ENCODE results near the gene TNRC18. TPM values are rescaled to one million over a fixed set of nuclear protein-coding genes. Genes with fewer than 3 reads are reported as not detected.

TNRC18 gene
- total and polyA plus RNA-seq, 2 donors (not counting 1 experiment from before 2014, with no cell fraction given): 17.8 to 75.0 TPM

DNA sequence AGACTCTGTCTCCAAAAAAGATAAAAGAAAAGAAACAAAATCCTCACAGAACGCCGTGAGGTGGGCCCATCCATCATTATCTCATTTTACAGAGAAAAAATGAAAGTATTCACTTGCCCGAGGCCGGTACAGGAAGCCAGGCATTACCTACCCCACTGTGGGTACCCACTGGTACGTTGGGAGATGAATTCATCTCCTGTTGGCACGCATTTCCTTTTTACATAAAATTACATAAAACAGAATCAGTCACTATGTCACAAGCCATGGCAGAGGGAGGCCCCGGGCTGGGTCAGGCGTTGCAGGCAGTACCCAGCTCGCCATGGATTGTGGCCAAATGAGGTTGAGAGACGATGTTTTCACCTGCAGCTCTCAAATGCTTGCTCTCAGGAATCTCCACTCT is 38.6 kb upstream of the TNRC18 start:
- Mint-ChIP-seq H3K27me3 (peaks cover 3% of the 10 kb centered on the region), H3K9me3 (ENCODE audit: insufficient read depth) (no peaks in the 10 kb centered on the region), H3K4me1 (peaks cover 3% of the 10 kb centered on the region), H3K4me3 (no peak overlapping the region), H3K27ac (no peak overlapping the region)
- no peak overlapping the region for H2AFZ ChIP-seq (ENCODE audit: insufficient read depth, low read depth, low read length, poor library complexity, severe bottlenecking)
- ATAC-seq (ENCODE audit: low read depth) (no peak), DNase-seq (no peak)
- H3K79me2 ChIP-seq (ENCODE audit: control insufficient read depth, insufficient read depth, low read length): no peaks in the 10 kb centered on the region
- H4K20me1 ChIP-seq (ENCODE audit: control insufficient read depth, insufficient read depth, low read length, poor library complexity, severe bottlenecking): no peaks in the 10 kb centered on the region
- H3K36me3 ChIP-seq (replicated peaks in 1 of 2; ENCODE audit: control extremely low read depth in 1 of 2, control insufficient read depth in 1 of 2, extremely low read depth in 1 of 2, insufficient read depth in 2 of 2, low read length in 1 of 2): no peaks in the 10 kb centered on the region
- H3K9ac ChIP-seq (ENCODE audit: low read length): no peak overlapping the region
- no peak overlapping the region for H3K4me2 ChIP-seq (replicated peaks; ENCODE audit: low read depth, low read length, poor library complexity, severe bottlenecking)
- peaks cover 0 to 6% (median 1%) of the 10 kb centered on the region in 3 donors for H3K9me3 ChIP-seq (ENCODE audit: control extremely low read depth in 1 of 3, control insufficient read depth in 2 of 3, insufficient read depth in 1 of 3, low read length in 2 of 3)
- no peak overlapping the region for H3K4me3 ChIP-seq (ENCODE audit: control extremely low read depth in 1 of 5, extremely low read depth in 1 of 5, insufficient read depth in 1 of 5, low read depth in 2 of 5, low read length in 4 of 5)
- H3K4me1 ChIP-seq (ENCODE audit: control insufficient read depth in 2 of 2, insufficient read depth in 2 of 2, low read length in 2 of 2): peaks cover 7 to 8% of the 10 kb centered on the region in 2 donors
- ChIA-PET POLR2A (interaction anchor here (0.6 kb wide), 1 partner anchor 373 kb away, joined by 8 read pairs; no protein-coding TSS in a partner anchor), CTCF (no interaction called here)
- WGBS (ENCODE audit: insufficient coverage): 30% methylated on average over 7 of the region's 10 CpGs
- peaks cover 0 to 9% (median 0%) of the 10 kb centered on the region in 4 experiments for H3K27me3 ChIP-seq (replicated peaks in 1 of 4; ENCODE audit: control extremely low read depth in 1 of 4, control insufficient read depth in 3 of 4, insufficient read depth in 4 of 4, low read length in 3 of 4)
- H3K27ac ChIP-seq (ENCODE audit: low read length in 2 of 2): no peak overlapping the region
- intact Hi-C loops (cut with micrococcal nuclease): no loop called here
- TF ChIP-seq, protein P1, sequence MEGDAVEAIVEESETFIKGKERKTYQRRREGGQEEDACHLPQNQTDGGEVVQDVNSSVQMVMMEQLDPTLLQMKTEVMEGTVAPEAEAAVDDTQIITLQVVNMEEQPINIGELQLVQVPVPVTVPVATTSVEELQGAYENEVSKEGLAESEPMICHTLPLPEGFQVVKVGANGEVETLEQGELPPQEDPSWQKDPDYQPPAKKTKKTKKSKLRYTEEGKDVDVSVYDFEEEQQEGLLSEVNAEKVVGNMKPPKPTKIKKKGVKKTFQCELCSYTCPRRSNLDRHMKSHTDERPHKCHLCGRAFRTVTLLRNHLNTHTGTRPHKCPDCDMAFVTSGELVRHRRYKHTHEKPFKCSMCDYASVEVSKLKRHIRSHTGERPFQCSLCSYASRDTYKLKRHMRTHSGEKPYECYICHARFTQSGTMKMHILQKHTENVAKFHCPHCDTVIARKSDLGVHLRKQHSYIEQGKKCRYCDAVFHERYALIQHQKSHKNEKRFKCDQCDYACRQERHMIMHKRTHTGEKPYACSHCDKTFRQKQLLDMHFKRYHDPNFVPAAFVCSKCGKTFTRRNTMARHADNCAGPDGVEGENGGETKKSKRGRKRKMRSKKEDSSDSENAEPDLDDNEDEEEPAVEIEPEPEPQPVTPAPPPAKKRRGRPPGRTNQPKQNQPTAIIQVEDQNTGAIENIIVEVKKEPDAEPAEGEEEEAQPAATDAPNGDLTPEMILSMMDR (IDR thresholded peaks at IDR 0.05): no peak
- TF ChIP-seq EZH2 (IDR thresholded peaks at IDR 0.05; ENCODE audit: borderline replicate concordance, insufficient read depth, low read depth, low read length, poor library complexity, severe bottlenecking): no peak

DNA sequence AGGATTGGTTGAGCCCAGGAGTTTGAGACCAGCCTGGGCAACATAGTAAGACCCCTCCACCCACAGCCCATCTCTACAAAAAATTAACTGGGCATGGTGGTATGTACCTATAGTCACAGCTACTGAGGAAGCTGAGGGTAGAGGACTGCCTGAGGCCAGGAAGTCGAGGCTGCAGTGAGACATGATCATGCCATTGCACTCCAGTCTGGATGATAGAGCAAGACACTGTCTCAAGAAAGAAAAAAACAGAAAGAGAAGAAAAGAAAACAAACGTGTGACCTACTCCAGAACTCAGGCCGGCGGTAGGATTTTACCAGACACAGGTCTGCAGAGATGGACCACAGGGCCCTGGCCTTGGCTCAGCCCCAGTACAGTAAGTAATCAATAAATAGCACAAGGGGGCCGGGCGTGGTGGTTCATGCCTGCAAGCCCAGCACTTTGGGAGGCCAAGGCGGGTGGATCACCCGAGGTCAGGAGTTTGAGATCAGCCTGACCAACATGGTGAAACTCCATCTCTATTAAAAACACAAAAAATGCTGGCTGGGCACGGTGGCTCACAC is 35.4 kb upstream of the TNRC18 start:
- H3K27ac ChIP-seq (ENCODE audit: low read length in 2 of 2): no peak overlapping the region
- TF ChIP-seq, protein P1 (IDR thresholded peaks at IDR 0.05): no peak
- no peak for TF ChIP-seq EZH2 (IDR thresholded peaks at IDR 0.05; ENCODE audit: borderline replicate concordance, insufficient read depth, low read depth, low read length, poor library complexity, severe bottlenecking)
- no peak overlapping the region for H3K4me3 ChIP-seq (ENCODE audit: control extremely low read depth in 1 of 5, extremely low read depth in 1 of 5, insufficient read depth in 1 of 5, low read depth in 2 of 5, low read length in 4 of 5)
- H3K4me1 Mint-ChIP-seq: peaks cover 3% of the 10 kb centered on the region
- no peaks in the 10 kb centered on the region for H3K9me3 Mint-ChIP-seq (ENCODE audit: insufficient read depth)
- no peak overlapping the region for H3K27ac Mint-ChIP-seq
- no peak overlapping the region for H3K4me2 ChIP-seq (replicated peaks; ENCODE audit: low read depth, low read length, poor library complexity, severe bottlenecking)
- no peak overlapping the region for H3K4me3 Mint-ChIP-seq
- DNase-seq: no peak
- POLR2A ChIA-PET: interaction anchor here (0.5 kb wide), 1 partner anchor 15 kb away, joined by 3 read pairs; no protein-coding TSS in a partner anchor
- H3K9ac ChIP-seq (ENCODE audit: low read length): no peak overlapping the region
- H4K20me1 ChIP-seq (ENCODE audit: control insufficient read depth, insufficient read depth, low read length, poor library complexity, severe bottlenecking): no peaks in the 10 kb centered on the region
- peaks cover 0 to 16% (median 5%) of the 10 kb centered on the region in 3 donors for H3K9me3 ChIP-seq (ENCODE audit: control extremely low read depth in 1 of 3, control insufficient read depth in 2 of 3, insufficient read depth in 1 of 3, low read length in 2 of 3)
- 84% methylated on average over 9 of the region's 9 CpGs for WGBS (ENCODE audit: insufficient coverage)
- CTCF ChIA-PET: interaction anchor here (1.4 kb wide), 1 partner anchor 93 kb away, joined by 3 read pairs; no protein-coding TSS in a partner anchor
- no peak for ATAC-seq (ENCODE audit: low read depth)
- intact Hi-C loops (cut with micrococcal nuclease): no loop called here
- no peak overlapping the region for H2AFZ ChIP-seq (ENCODE audit: insufficient read depth, low read depth, low read length, poor library complexity, severe bottlenecking)
- H3K27me3 Mint-ChIP-seq: peaks cover 16% of the 10 kb centered on the region
- H3K79me2 ChIP-seq (ENCODE audit: control insufficient read depth, insufficient read depth, low read length): no peaks in the 10 kb centered on the region
- peaks cover 8% of the 10 kb centered on the region in 2 donors for H3K4me1 ChIP-seq (ENCODE audit: control insufficient read depth in 2 of 2, insufficient read depth in 2 of 2, low read length in 2 of 2)
- no peaks in the 10 kb centered on the region for H3K36me3 ChIP-seq (replicated peaks in 1 of 2; ENCODE audit: control extremely low read depth in 1 of 2, control insufficient read depth in 1 of 2, extremely low read depth in 1 of 2, insufficient read depth in 2 of 2, low read length in 1 of 2)
- peaks cover 0 to 27% (median 2%) of the 10 kb centered on the region in 4 experiments for H3K27me3 ChIP-seq (replicated peaks in 1 of 4; ENCODE audit: control extremely low read depth in 1 of 4, control insufficient read depth in 3 of 4, insufficient read depth in 4 of 4, low read length in 3 of 4)

All from B cell (primary cell).